Type B pancreatic cell (in vitro differentiated cells): ENCODE results near the gene DGAT2. TPM values are rescaled to one million over a fixed set of nuclear protein-coding genes. Genes with fewer than 3 reads are reported as not detected.

Experiments
- DNase-seq: peaks from one replicate; pipeline ENCODE4 v3.0.0; 2021; ENCODE audit warnings: mixed read lengths; ENCODE audit not compliant: unreplicated experiment; ENCODE audit errors: extremely low spot score
- H3K27ac Mint-ChIP-seq: 2 replicates; pipeline ENCODE4 v1.8.0; 2021; ENCODE audit warnings: mild to moderate bottlenecking, mixed read lengths
- H3K27me3 Mint-ChIP-seq: 2 replicates; pipeline ENCODE4 v1.8.0; 2021; ENCODE audit warnings: mixed read lengths
- H3K36me3 Mint-ChIP-seq: 2 replicates; pipeline ENCODE4 v1.8.0; 2021; ENCODE audit warnings: mixed read lengths
- H3K4me1 Mint-ChIP-seq: one replicate; pipeline ENCODE4 v1.8.0; 2021; ENCODE audit warnings: mixed read lengths; ENCODE audit not compliant: unreplicated experiment
- H3K4me3 Mint-ChIP-seq: 2 replicates; pipeline ENCODE4 v1.8.0; 2021; ENCODE audit warnings: mild to moderate bottlenecking, mixed read lengths
- H3K9me3 Mint-ChIP-seq: 2 replicates; pipeline ENCODE4 v1.8.0; 2021; ENCODE audit warnings: mixed read lengths
- total RNA-seq: library from RNA; stranded (reverse); gene quantifications from 2 replicates; pipeline ENCODE4 v1.2.1, GENCODE V29; 2021; ENCODE audit warnings: low replicate concordance
- TF ChIP-seq, protein P1 (sequence below): fragments of 200-600 bp; sonication (generic); conservative IDR thresholded peaks from 2 replicates; pipeline ENCODE4 v1.5.0; 2021; ENCODE audit warnings: antibody characterized with exemption, mild to moderate bottlenecking

The DGAT2 gene
- total RNA-seq, 1 donor from 2014 or later, result 5.9 TPM

DNA sequence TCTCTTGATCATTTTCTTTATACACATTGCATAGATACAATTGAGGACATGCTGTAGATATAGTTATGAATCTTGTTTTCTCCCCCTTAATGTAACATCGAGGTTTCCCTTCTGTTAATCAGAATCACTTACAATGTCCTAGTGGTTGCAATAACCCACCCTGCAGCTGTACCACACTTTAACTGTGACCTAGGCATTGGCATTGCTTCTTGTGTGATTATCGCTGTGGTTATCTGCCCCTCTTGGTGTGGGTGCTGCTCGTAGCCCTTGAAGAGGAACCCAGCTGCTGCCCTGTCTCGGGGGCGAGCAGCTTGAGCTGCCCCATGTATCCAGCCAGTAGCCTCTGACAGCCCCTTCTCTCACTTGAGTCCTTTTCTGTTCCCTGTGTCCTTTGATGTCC is 1.5 kb downstream of the DGAT2 start:
- no peaks in the 10 kb centered on the region for H3K9me3 Mint-ChIP-seq
- peak overlapping the region; percentile 82 for H3K4me3 Mint-ChIP-seq
- no peak for DNase-seq
- peaks cover 17% of the 10 kb centered on the region for H3K4me1 Mint-ChIP-seq
- H3K27me3 Mint-ChIP-seq, result peaks cover 53% of the 10 kb centered on the region
- peak overlapping the region; percentile 9 for H3K27ac Mint-ChIP-seq
- TF ChIP-seq, protein P1, sequence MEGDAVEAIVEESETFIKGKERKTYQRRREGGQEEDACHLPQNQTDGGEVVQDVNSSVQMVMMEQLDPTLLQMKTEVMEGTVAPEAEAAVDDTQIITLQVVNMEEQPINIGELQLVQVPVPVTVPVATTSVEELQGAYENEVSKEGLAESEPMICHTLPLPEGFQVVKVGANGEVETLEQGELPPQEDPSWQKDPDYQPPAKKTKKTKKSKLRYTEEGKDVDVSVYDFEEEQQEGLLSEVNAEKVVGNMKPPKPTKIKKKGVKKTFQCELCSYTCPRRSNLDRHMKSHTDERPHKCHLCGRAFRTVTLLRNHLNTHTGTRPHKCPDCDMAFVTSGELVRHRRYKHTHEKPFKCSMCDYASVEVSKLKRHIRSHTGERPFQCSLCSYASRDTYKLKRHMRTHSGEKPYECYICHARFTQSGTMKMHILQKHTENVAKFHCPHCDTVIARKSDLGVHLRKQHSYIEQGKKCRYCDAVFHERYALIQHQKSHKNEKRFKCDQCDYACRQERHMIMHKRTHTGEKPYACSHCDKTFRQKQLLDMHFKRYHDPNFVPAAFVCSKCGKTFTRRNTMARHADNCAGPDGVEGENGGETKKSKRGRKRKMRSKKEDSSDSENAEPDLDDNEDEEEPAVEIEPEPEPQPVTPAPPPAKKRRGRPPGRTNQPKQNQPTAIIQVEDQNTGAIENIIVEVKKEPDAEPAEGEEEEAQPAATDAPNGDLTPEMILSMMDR, result no peak
- H3K36me3 Mint-ChIP-seq, result no peaks in the 10 kb centered on the region

DNA sequence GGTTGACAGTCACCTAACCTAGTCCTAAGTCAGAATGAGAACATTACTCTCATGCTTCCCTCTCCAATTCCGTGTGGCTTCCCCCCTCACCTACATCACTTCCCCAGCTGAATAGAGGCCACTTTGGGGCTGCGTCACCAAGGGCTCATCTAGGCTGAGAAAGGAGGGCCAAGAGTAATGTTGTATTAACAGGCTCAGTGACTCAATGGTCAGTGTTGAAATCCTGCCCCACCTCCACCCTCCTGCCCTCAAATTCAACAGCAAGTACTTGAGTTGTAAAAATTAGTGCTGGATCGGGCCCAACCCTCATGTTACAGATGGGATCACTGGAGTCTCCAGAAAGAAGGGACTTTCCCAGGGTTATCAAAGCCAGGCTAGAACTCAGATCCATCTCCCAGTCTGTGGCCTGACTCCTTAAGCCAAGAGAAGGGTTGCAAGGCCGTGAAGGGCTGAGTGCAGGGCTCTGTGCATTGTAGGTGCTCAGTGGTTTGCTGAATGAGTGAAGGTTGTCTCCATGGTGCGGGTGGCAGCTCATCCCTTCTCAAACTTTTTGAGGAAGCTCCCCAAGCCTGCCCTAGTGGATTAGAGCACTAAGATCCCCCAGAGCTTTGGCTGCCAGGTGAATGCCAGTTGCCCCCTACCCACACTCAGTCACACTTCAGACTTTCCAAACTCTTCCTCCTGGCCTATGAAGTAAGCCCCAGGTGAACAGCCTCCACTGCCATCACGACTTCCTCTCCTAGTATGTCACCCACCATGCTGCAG is 3.2 kb downstream of the DGAT2 start:
- H3K4me3 Mint-ChIP-seq, result no peak overlapping the region
- no peaks in the 10 kb centered on the region for H3K36me3 Mint-ChIP-seq
- no peaks in the 10 kb centered on the region for H3K9me3 Mint-ChIP-seq
- TF ChIP-seq, protein P1, result no peak
- peak overlapping the region; percentile 48 for H3K27ac Mint-ChIP-seq
- no peak for DNase-seq
- peaks cover 15% of the 10 kb centered on the region for H3K4me1 Mint-ChIP-seq
- peaks cover 48% of the 10 kb centered on the region for H3K27me3 Mint-ChIP-seq

DNA sequence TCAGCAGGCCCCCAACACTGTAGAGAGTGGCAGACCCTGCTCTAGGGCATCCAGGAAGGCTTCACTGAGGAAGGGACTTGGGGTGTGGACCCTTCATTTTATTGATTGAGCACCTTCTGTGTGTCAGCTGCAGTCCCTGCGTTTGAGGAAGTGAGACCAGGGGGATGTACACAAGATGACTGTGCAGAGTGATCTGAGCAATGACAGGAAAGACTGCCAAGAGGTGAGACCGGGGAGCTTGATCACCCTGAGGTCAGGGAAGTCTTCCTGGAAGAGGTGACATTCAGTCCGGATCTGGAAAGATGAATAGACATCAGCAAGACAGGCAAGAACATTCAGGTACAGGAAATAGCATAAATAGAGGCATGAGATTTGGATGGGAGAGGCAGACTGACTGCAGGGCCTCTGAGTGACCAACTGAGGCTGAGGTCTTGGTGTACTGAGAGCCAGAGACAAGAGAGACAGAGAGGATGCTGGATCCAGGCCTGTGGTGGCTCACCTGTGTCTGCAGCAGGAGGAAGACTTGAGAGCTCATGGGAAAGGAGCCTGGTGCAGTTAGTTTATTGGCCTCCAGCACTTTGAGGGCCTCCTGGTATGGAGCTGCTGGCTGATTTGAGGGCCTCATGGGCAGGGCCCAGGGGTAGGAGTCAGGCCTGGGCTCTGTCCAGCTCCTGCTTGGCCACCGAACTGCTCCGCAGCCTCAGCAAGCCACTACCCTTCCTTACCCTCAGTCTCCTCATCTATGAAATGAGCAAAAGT is 5.2 kb downstream of the DGAT2 start:
- H3K36me3 Mint-ChIP-seq, result no peaks in the 10 kb centered on the region
- no peak for DNase-seq
- peaks cover 5% of the 10 kb centered on the region for H3K4me1 Mint-ChIP-seq
- TF ChIP-seq, protein P1, result no peak
- no peaks in the 10 kb centered on the region for H3K9me3 Mint-ChIP-seq
- no peak overlapping the region for H3K4me3 Mint-ChIP-seq
- peaks cover 35% of the 10 kb centered on the region for H3K27me3 Mint-ChIP-seq
- no peak overlapping the region for H3K27ac Mint-ChIP-seq

DNA sequence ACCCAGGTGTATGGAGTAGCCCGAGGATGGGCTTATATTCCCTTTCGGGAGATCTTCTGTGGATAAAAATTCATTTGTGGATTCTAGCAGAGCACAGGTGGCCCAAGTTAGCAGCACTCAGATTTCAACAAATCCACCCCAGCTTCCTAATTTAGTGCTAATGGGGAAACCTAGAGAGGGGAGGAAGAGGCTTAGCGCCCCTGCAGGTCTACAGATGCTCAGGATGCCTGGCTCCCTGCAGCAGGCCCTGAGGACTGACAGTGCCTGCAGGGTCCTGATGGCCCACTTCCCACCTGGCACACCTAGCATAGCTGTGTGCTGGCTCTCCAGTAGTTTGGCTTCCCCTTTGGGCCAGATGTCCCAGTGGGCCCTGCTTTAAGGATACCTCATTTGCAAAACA is 6.5 kb downstream of the DGAT2 start:
- Mint-ChIP-seq H3K27me3 (peaks cover 24% of the 10 kb centered on the region), H3K4me1 (peaks cover 5% of the 10 kb centered on the region)

DNA sequence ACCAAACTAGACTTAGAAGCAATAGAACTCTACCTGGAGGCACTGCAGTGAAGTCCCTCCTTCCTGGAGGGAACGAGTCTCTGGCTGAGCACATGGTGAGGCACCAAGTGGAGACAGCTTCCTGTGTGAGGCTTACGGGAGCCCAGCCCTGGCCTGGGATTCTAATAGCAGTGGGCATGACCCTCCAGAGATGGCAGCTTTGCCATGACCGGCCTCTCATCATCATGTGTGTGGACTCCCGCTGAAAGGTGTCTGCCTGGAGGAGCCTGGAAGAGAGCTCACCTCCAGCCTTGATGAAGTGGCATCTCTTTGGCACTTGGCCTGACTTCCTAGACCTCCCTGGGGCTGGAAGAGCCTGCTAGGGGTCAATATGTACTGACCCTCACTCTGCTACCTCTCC is 8.0 kb downstream of the DGAT2 start:
- H3K9me3 Mint-ChIP-seq, result no peaks in the 10 kb centered on the region
- no peaks in the 10 kb centered on the region for H3K36me3 Mint-ChIP-seq
- no peak for DNase-seq
- no peak overlapping the region for H3K4me3 Mint-ChIP-seq
- H3K27me3 Mint-ChIP-seq, result peaks cover 9% of the 10 kb centered on the region
- TF ChIP-seq, protein P1, result no peak
- no peak overlapping the region for H3K27ac Mint-ChIP-seq
- peaks cover 5% of the 10 kb centered on the region for H3K4me1 Mint-ChIP-seq

More for the DNA sequence above, 6.5 kb downstream of the DGAT2 start:
- H3K4me3 Mint-ChIP-seq, result no peak overlapping the region
- no peaks in the 10 kb centered on the region for H3K36me3 Mint-ChIP-seq
- TF ChIP-seq, protein P1, result no peak
- no peaks in the 10 kb centered on the region for H3K9me3 Mint-ChIP-seq
- no peak for DNase-seq
- H3K27ac Mint-ChIP-seq, result no peak overlapping the region
